ENCODE results near the gene ALDH3B2.
"Not testable (repeated sequence)": the region's sequence is repeated elsewhere in the genome, so short reads cannot be mapped to it uniquely, and the experiment has no call there.

ALDH3B2 gene

GRCh38 chr11:67674442-67674871 is at the start of gene ALDH3B2:
ALDH3B2 (minus strand) TSS chr11:67674623; CDS start chr11:67666935, 7,688 bp downstream.
- no peak for DNase-seq (ENCODE audit: low read depth in 2 of 3, low spot score in 2 of 3)

GRCh38 chr11:67723036-67723435 is 48.6 kb upstream of the ALDH3B2 start:
- not testable (repeated sequence) for DNase-seq (ENCODE audit: low read depth in 2 of 3, low spot score in 2 of 3)

- DNase-seq (ENCODE audit: low read depth in 2 of 3, low spot score in 2 of 3) = not testable (repeated sequence)
These were observed 41.8 kb upstream of the ALDH3B2 start for GRCh38 chr11:67716226-67716625.

GRCh38 chr11:67715801-67716200 is 41.4 kb upstream of the ALDH3B2 start:
- DNase-seq (ENCODE audit: low read depth in 2 of 3, low spot score in 2 of 3) = not testable (repeated sequence)

GRCh38 chr11:67713892-67714509 is 39.6 kb upstream of the ALDH3B2 start:
- DNase-seq (ENCODE audit: low read depth in 2 of 3, low spot score in 2 of 3) = not testable (repeated sequence)

- DNase-seq (ENCODE audit: low read depth in 2 of 3, low spot score in 2 of 3) = not testable (repeated sequence)
These were observed 37.3 kb upstream of the ALDH3B2 start for GRCh38 chr11:67711676-67712075.

- not testable (repeated sequence) for DNase-seq (ENCODE audit: low read depth in 2 of 3, low spot score in 2 of 3)
These were observed 36.8 kb upstream of the ALDH3B2 start for GRCh38 chr11:67711212-67711611.

GRCh38 chr11:67709806-67710205 is 35.4 kb upstream of the ALDH3B2 start:
- DNase-seq (ENCODE audit: low read depth in 2 of 3, low spot score in 2 of 3) = not testable (repeated sequence)

- DNase-seq (ENCODE audit: low read depth in 2 of 3, low spot score in 2 of 3) = no peak
These were observed 30.8 kb upstream of the ALDH3B2 start for GRCh38 chr11:67705264-67705663.

GRCh38 chr11:67704524-67704923 is 30.1 kb upstream of the ALDH3B2 start:
- DNase-seq (ENCODE audit: low read depth in 2 of 3, low spot score in 2 of 3) = no peak

- DNase-seq (ENCODE audit: low read depth in 2 of 3, low spot score in 2 of 3) = not testable (repeated sequence)
These were observed 29.3 kb upstream of the ALDH3B2 start for GRCh38 chr11:67703709-67704108.

GRCh38 chr11:67700548-67701262 is 26.3 kb upstream of the ALDH3B2 start:
- DNase-seq (ENCODE audit: low read depth in 2 of 3, low spot score in 2 of 3) = no peak

GRCh38 chr11:67700141-67700540 is 25.7 kb upstream of the ALDH3B2 start:
- DNase-seq (ENCODE audit: low read depth in 2 of 3, low spot score in 2 of 3) = no peak

GRCh38 chr11:67699521-67699920 is 25.1 kb upstream of the ALDH3B2 start:
- DNase-seq (ENCODE audit: low read depth in 2 of 3, low spot score in 2 of 3) = no peak

GRCh38 chr11:67698247-67698646 is 23.8 kb upstream of the ALDH3B2 start:
- no peak for DNase-seq (ENCODE audit: low read depth in 2 of 3, low spot score in 2 of 3)

- no peak for DNase-seq (ENCODE audit: low read depth in 2 of 3, low spot score in 2 of 3)
These were observed 23.4 kb upstream of the ALDH3B2 start for GRCh38 chr11:67697846-67698245.

GRCh38 chr11:67696998-67697397 is 22.6 kb upstream of the ALDH3B2 start:
- DNase-seq (ENCODE audit: low read depth in 2 of 3, low spot score in 2 of 3) = no peak

GRCh38 chr11:67695606-67696005 is 21.2 kb upstream of the ALDH3B2 start:
- no peak for DNase-seq (ENCODE audit: low read depth in 2 of 3, low spot score in 2 of 3)

- DNase-seq (ENCODE audit: low read depth in 2 of 3, low spot score in 2 of 3) = no peak
These were observed 20.6 kb upstream of the ALDH3B2 start for GRCh38 chr11:67694875-67695555.

GRCh38 chr11:67691149-67691548 is 16.7 kb upstream of the ALDH3B2 start:
- DNase-seq (ENCODE audit: low read depth in 2 of 3, low spot score in 2 of 3) = no peak

GRCh38 chr11:67689178-67689577 is 14.8 kb upstream of the ALDH3B2 start:
- no peak for DNase-seq (ENCODE audit: low read depth in 2 of 3, low spot score in 2 of 3)

GRCh38 chr11:67687986-67688385 is 13.6 kb upstream of the ALDH3B2 start:
- no peak for DNase-seq (ENCODE audit: low read depth in 2 of 3, low spot score in 2 of 3)

Data from activated CD8-positive, alpha-beta memory T cell treated with anti-CD3 and anti-CD28 coated beads for 48 hours (primary cell).